MM.1S (cell line): ENCODE results near the gene AEBP1.

Experiments
- DNase-seq: peaks from one replicate; pipeline ENCODE4 v3.0.0-alpha.2; 2015
- H2AFZ ChIP-seq: fragments of 300-600 bp; sonication (generic); 2 replicates; pipeline ENCODE4 v1.6.0; 2016; ENCODE audit warnings: antibody characterized with exemption, low read length
- H3F3A ChIP-seq: fragments of 300-600 bp; sonication (generic); 2 replicates; pipeline ENCODE4 v1.6.1; 2016; ENCODE audit warnings: mild to moderate bottlenecking, antibody characterized with exemption, low read length, moderate library complexity, mixed read lengths; ENCODE audit not compliant: insufficient read depth
- H3K27ac ChIP-seq: fragments of 300-600 bp; sonication (generic); 2 replicates; pipeline ENCODE4 v1.5.1; 2016; ENCODE audit warnings: mild to moderate bottlenecking, low read length
- H3K27me3 ChIP-seq: fragments of 300-600 bp; sonication (generic); replicated peaks from 2 replicates; pipeline ENCODE4 v1.6.0; 2016; ENCODE audit warnings: low read length; ENCODE audit not compliant: insufficient read depth
- H3K36me3 ChIP-seq: fragments of 300-600 bp; sonication (generic); replicated peaks from 2 replicates; pipeline ENCODE4 v1.6.1; 2016; ENCODE audit warnings: mild to moderate bottlenecking, low read length, mixed read lengths; ENCODE audit not compliant: insufficient read depth
- H3K4me1 ChIP-seq: fragments of 300-600 bp; sonication (generic); 2 replicates; pipeline ENCODE4 v1.6.1; 2016; ENCODE audit warnings: low read length, mixed read lengths
- H3K4me2 ChIP-seq: fragments of 300-600 bp; sonication (generic); 2 replicates; pipeline ENCODE4 v1.6.0; 2016; ENCODE audit warnings: low read depth, low read length
- H3K4me3 ChIP-seq: fragments of 300-600 bp; sonication (generic); 2 replicates; pipeline ENCODE4 v1.5.1; 2016; ENCODE audit warnings: low read length, mixed read lengths
- H3K79me2 ChIP-seq: fragments of 300-600 bp; sonication (generic); 2 replicates; pipeline ENCODE4 v1.6.1; 2016; ENCODE audit warnings: mixed run types, low read length, mixed read lengths
- H3K9ac ChIP-seq: fragments of 300-600 bp; sonication (generic); 2 replicates; pipeline ENCODE4 v1.6.1; 2016; ENCODE audit warnings: low read length, mixed read lengths
- H3K9me2 ChIP-seq: fragments of 300-600 bp; sonication (generic); replicated peaks from 2 replicates; pipeline ENCODE4 v1.6.1; 2016; ENCODE audit warnings: mild to moderate bottlenecking, low read length, mixed read lengths; ENCODE audit not compliant: insufficient read depth
- H3K9me3 ChIP-seq: fragments of 300-600 bp; sonication (generic); replicated peaks from 2 replicates; pipeline ENCODE4 v1.6.1; 2016; ENCODE audit warnings: mild to moderate bottlenecking, low read length, mixed read lengths; ENCODE audit not compliant: insufficient read depth
- H4K20me1 ChIP-seq: fragments of 300-600 bp; sonication (generic); 2 replicates; pipeline ENCODE4 v1.6.1; 2016; ENCODE audit warnings: mild to moderate bottlenecking, low read length, moderate library complexity, mixed read lengths; ENCODE audit not compliant: insufficient read depth
- CTCF ChIP-seq: fragments of 300-600 bp; sonication (generic); IDR thresholded peaks from 2 replicates; pipeline ENCODE4 v1.5.1; 2016; ENCODE audit warnings: antibody characterized with exemption, low read length, mixed read lengths
- EZH2 ChIP-seq: fragments of 300-600 bp; sonication (generic); optimal IDR thresholded peaks from 2 replicates; pipeline ENCODE3; 2017; ENCODE audit warnings: low read depth, mild to moderate bottlenecking, antibody characterized with exemption, low read length, mixed read lengths
- EZH2phosphoT487 ChIP-seq: fragments of 300-600 bp; sonication (generic); IDR thresholded peaks from 2 replicates; pipeline ENCODE4 v1.6.1; 2018; ENCODE audit warnings: antibody characterized with exemption, low read length

The AEBP1 gene

GRCh38 chr7:44104860-44105771 lies 971 bp downstream of the AEBP1 start:
- no peak for DNase-seq
- Histone ChIP-seq H3K27ac (no peak overlapping the region), H2AFZ (no peak overlapping the region), H3F3A (no peaks in the 10 kb centered on the region), H3K36me3 (no peaks in the 10 kb centered on the region), H3K79me2 (no peaks in the 10 kb centered on the region), H3K9me3 (no peaks in the 10 kb centered on the region), H3K4me3 (no peak overlapping the region), H3K27me3 (peaks cover 14% of the 10 kb centered on the region), H3K4me2 (no peak overlapping the region), H3K9me2 (no peaks in the 10 kb centered on the region), H3K9ac (no peak overlapping the region), H4K20me1 (no peaks in the 10 kb centered on the region), H3K4me1 (no peaks in the 10 kb centered on the region)
- TF ChIP-seq EZH2phosphoT487 (no peak), EZH2 (no peak), CTCF (no peak)

- Histone ChIP-seq H4K20me1 (no peaks in the 10 kb centered on the region), H3K27me3 (peaks cover 14% of the 10 kb centered on the region), H3K9me2 (no peaks in the 10 kb centered on the region), H3K4me1 (no peaks in the 10 kb centered on the region), H2AFZ (no peak overlapping the region), H3K27ac (no peak overlapping the region), H3F3A (no peaks in the 10 kb centered on the region), H3K4me2 (no peak overlapping the region), H3K79me2 (no peaks in the 10 kb centered on the region), H3K9ac (no peak overlapping the region), H3K9me3 (no peaks in the 10 kb centered on the region), H3K4me3 (no peak overlapping the region), H3K36me3 (no peaks in the 10 kb centered on the region)
- TF ChIP-seq EZH2phosphoT487 (no peak), CTCF (no peak), EZH2 (no peak)
- DNase-seq = no peak
These were observed 1.7 kb downstream of the AEBP1 start for GRCh38 chr7:44105832-44106231.

GRCh38 chr7:44106311-44107065 lies 2.3 kb downstream of the AEBP1 start:
- H3K9me3 ChIP-seq = no peaks in the 10 kb centered on the region
- no peak overlapping the region for H3K4me3 ChIP-seq
- H3K4me1 ChIP-seq = no peaks in the 10 kb centered on the region
- no peaks in the 10 kb centered on the region for H4K20me1 ChIP-seq
- TF ChIP-seq CTCF (no peak), EZH2phosphoT487 (no peak), EZH2 (no peak)
- no peak for DNase-seq
- no peak overlapping the region for H3K9ac ChIP-seq
- no peak overlapping the region for H3K27ac ChIP-seq
- peaks cover 14% of the 10 kb centered on the region for H3K27me3 ChIP-seq
- no peak overlapping the region for H2AFZ ChIP-seq
- no peak overlapping the region for H3K4me2 ChIP-seq
- H3K36me3 ChIP-seq = no peaks in the 10 kb centered on the region
- H3K9me2 ChIP-seq = no peaks in the 10 kb centered on the region
- H3K79me2 ChIP-seq = no peaks in the 10 kb centered on the region
- H3F3A ChIP-seq = no peaks in the 10 kb centered on the region
